Heart left ventricle (tissue), 16 donors: ENCODE measurements around the gene AGRN. TPM values are rescaled to one million over a fixed set of nuclear protein-coding genes. Genes with fewer than 3 reads are reported as not detected.
A peak's percentile ranks its signal among the peaks of the same experiment; 100 is the strongest.

ENCODE experiments used
- ATAC-seq, 4 donors: fragments of 200-7000 bp; cut with Tn5 transposase; one replicate each; pipeline ENCODE4 v1.9.1; 2020 to 2022; ENCODE audit warnings: moderate library complexity in 4 of 4, mild to moderate bottlenecking in 3 of 4, moderate number of reproducible peaks in 1 of 4
- DNase-seq, 5 donors: peaks; one replicate each; pipeline ENCODE4 v3.0.0-alpha.2; 2020
- H3K27ac ChIP-seq, 12 donors: fragments of 200-600 bp; sonication (generic) in 4 of 12; one replicate each; pipeline versions ENCODE4 v1.5.0 to v1.8.0; 2016 to 2022; ENCODE audit warnings: mild to moderate bottlenecking in 2 of 12
- H3K27me3 ChIP-seq, 9 donors: fragments of 200-600 bp; sonication (generic) in 2 of 9; one replicate each; pipeline versions ENCODE4 v1.5.1 to v1.8.0; 2016 to 2022; ENCODE audit warnings: mild to moderate bottlenecking in 3 of 9
- H3K36me3 ChIP-seq, 9 donors: fragments of 200-600 bp; sonication (generic) in 2 of 9; one replicate each; pipeline versions ENCODE4 v1.5.0 to v1.8.0; 2018 to 2022; ENCODE audit warnings: mild to moderate bottlenecking in 2 of 9
- H3K4me1 ChIP-seq, 12 donors: fragments of 200-600 bp; sonication (generic) in 4 of 12; one replicate each; pipeline versions ENCODE4 v1.5.0 to v1.8.0; 2016 to 2022; ENCODE audit warnings: mild to moderate bottlenecking in 3 of 12
- H3K4me3 ChIP-seq, 12 donors: fragments of 200-600 bp; sonication (generic) in 4 of 12; one replicate each; pipeline versions ENCODE4 v1.5.0 to v1.8.0; 2017 to 2022; ENCODE audit warnings: mild to moderate bottlenecking in 9 of 12, moderate library complexity in 4 of 12
- H3K9me3 ChIP-seq, 12 donors: fragments of 200-600 bp; sonication (generic) in 4 of 12; one replicate each; pipeline versions ENCODE4 v1.5.0 to v1.8.0; 2016 to 2022; ENCODE audit warnings: mild to moderate bottlenecking in 1 of 12
- CTCF ChIP-seq, 12 donors: fragments of 200-600 bp; sonication (generic) in 4 of 12; IDR thresholded peaks; one replicate each; pipeline versions ENCODE4 v1.5.0 to v1.8.0; 2018 to 2022; ENCODE audit warnings: antibody characterized with exemption in 12 of 12, mild to moderate bottlenecking in 5 of 12
- POLR2A ChIP-seq, 2 donors: fragments of 450-650 bp; IDR thresholded peaks; one replicate each; pipeline ENCODE4 v1.6.1; 2017; ENCODE audit warnings: antibody characterized with exemption in 2 of 2, mild to moderate bottlenecking in 2 of 2, moderate library complexity in 2 of 2
- whole genome bisulfite sequencing, 4 donors: extraction: QIAGEN DNeasy Blood & Tissue Kit in 2 of 4; methylation state at CpG; one replicate each; pipeline versions ENCODE4 v1.1.5 to v1.1.7; 2013 to 2018; 5-methylcytosine and 5-hydroxymethylcytosine counted together
- intact Hi-C, 10 donors: fragments of 100-400 bp; cut with DNase I; formaldehyde crosslinking; loops; one replicate each; pipeline versions ENCODE4 v1.11.1 to v1.14.2; 2022
- polyA plus RNA-seq, 2 donors: library from polyadenylated mRNA; stranded (reverse); fragments of 200-250 nt; gene quantifications; one replicate each; pipeline ENCODE4 v1.2.3, GENCODE V29; 2013
- total RNA-seq, 9 donors: library from RNA; depleted of rRNA in 2 of 9; stranded (reverse); fragments of >200 nt in 2 of 9; fragmentation: NEBNext Ultra II Directional in 3 of 9; extraction: Animal tissue kit (Norgen Biotek cat#: 25700) in 3 of 9; gene quantifications; one replicate each; pipeline versions ENCODE4 v1.1.0 to v1.2.4, GENCODE V29; 2016 to 2023
- donor health status: ischemic (EF 13 %, LVEDD 7.1; RV severe dilation, severe dysfunction).
- donor health status: healthy with polysubstance abuse.
- donor health status: DM: no; HTN: yes; CAD: no.
- donor health status: DM: no; HTN: no; CAD: no.
- donor health status: ischemic (EF 25% LVEDD 6.9; RV normal size, moderate dysfunction).
- donor health status: ischemic (EF 25% LVEDD 5.7; RV mildly dilated, moderate dysfunction).
- donor health status: healthy.
- donor health status: DM: yes; HTN: yes; CAD: no.
- donor health status: ischemic (EF 35%, LVEDD 5.7; RV mildly dilated, moderate dysfunction).
- donor health status: nonischemic (EF 11% LVEDD 7.7; RV severe dilation, severe dysfunction).
- donor health status: DM: yes; HTN: yes; CAD: no.
- donor health status: PGD.
- donor health status: ischemic (EF 29% LVEDD 5.4; RV normal size, mild dysfunction).
- donor health status: nonischemic (EF 23%, LVEDD 6.1; RV moderate dilation, normal function).

Gene AGRN
- total and polyA plus RNA-seq, 11 donors, result 9.7 to 45.7 (median 18.6) TPM

- Histone ChIP-seq H3K4me1 (no peaks in the 10 kb centered on the region), H3K27me3 (no peaks in the 10 kb centered on the region), H3K9me3 (no peaks in the 10 kb centered on the region), H3K27ac (no peak overlapping the region), H3K4me3 (peak overlapping the region in 2 of 12 donors; percentile 16 to 19), H3K36me3 (peaks cover 0 to 53% (median 5%) of the 10 kb centered on the region in 9 donors)
- 68 to 75% (median 71%) methylated on average over 23 to 32 of the region's 32 CpGs for WGBS, 4 donors
- TF ChIP-seq CTCF (IDR thresholded peaks at IDR 0.05) (no peak), POLR2A (IDR thresholded peaks at IDR 0.05) (no peak)
- ATAC-seq (peak in 3 of 4 donors; percentile 35 to 83 (median 73)), DNase-seq (peak in 3 of 5 donors; percentile 70 to 83 (median 78))
- intact Hi-C loops, result no loop called here
Measured at GRCh38 chr1:1050577-1051052, 30.7 kb downstream of the AGRN start.

- TF ChIP-seq POLR2A (IDR thresholded peaks at IDR 0.05), result no peak
- TF ChIP-seq CTCF (IDR thresholded peaks at IDR 0.05), result no peak
- Histone ChIP-seq H3K4me1 (no peaks in the 10 kb centered on the region), H3K9me3 (no peaks in the 10 kb centered on the region), H3K27ac (no peak overlapping the region), H3K36me3 (peaks cover 0 to 47% (median 5%) of the 10 kb centered on the region in 9 donors), H3K4me3 (peak overlapping the region in 2 of 12 donors; percentile 16 to 19), H3K27me3 (no peaks in the 10 kb centered on the region)
- intact Hi-C loops, result no loop called here
- 87 to 95% (median 91%) methylated on average over 24 to 46 of the region's 46 CpGs for WGBS, 4 donors
- ATAC-seq, result no peak
- DNase-seq, result no peak
Measured at GRCh38 chr1:1051127-1051810, 31.3 kb downstream of the AGRN start.

GRCh38 chr1:1052003-1052840, 32.3 kb downstream of the AGRN start:
- Histone ChIP-seq H3K27ac (no peak overlapping the region), H3K27me3 (peaks cover 0 to 5% (median 0%) of the 10 kb centered on the region in 9 donors), H3K4me3 (no peak overlapping the region), H3K36me3 (peaks cover 0 to 37% (median 3%) of the 10 kb centered on the region in 9 donors), H3K9me3 (no peaks in the 10 kb centered on the region), H3K4me1 (no peaks in the 10 kb centered on the region)
- DNase-seq, result no peak
- intact Hi-C loops, result no loop called here
- no peak for ATAC-seq
- WGBS, 4 donors, result 93 to 95% (median 94%) methylated on average over 28 to 29 of the region's 29 CpGs
- TF ChIP-seq POLR2A (IDR thresholded peaks at IDR 0.05), result no peak
- no peak for TF ChIP-seq CTCF (IDR thresholded peaks at IDR 0.05)

GRCh38 chr1:1053022-1053421, 33.1 kb downstream of the AGRN start:
- intact Hi-C loops, result no loop called here
- Histone ChIP-seq H3K4me3 (no peak overlapping the region), H3K27me3 (peaks cover 0 to 7% (median under 1%) of the 10 kb centered on the region in 9 donors), H3K4me1 (peaks cover 0 to 1% (median 0%) of the 10 kb centered on the region in 12 donors), H3K36me3 (peaks cover 0 to 32% (median 0%) of the 10 kb centered on the region in 9 donors), H3K9me3 (no peaks in the 10 kb centered on the region), H3K27ac (no peak overlapping the region)
- WGBS, 4 donors, result 94 to 100% (median 95%) methylated on average over 7 to 15 of the region's 15 CpGs
- ATAC-seq (no peak), DNase-seq (no peak)
- no peak for TF ChIP-seq POLR2A (IDR thresholded peaks at IDR 0.05)
- no peak for TF ChIP-seq CTCF (IDR thresholded peaks at IDR 0.05)
